ENCODE results near the gene C10orf95. TPM values are rescaled to one million over a fixed set of nuclear protein-coding genes. Genes with fewer than 3 reads are reported as not detected.

The C10orf95 gene
- polyA plus RNA-seq, 1 donor, result not detected

- DNase-seq (ENCODE audit: low read depth), result no peak
Observed at GRCh38 chr10:102416695-102417094, 34.6 kb downstream of the C10orf95 start.

DNA sequence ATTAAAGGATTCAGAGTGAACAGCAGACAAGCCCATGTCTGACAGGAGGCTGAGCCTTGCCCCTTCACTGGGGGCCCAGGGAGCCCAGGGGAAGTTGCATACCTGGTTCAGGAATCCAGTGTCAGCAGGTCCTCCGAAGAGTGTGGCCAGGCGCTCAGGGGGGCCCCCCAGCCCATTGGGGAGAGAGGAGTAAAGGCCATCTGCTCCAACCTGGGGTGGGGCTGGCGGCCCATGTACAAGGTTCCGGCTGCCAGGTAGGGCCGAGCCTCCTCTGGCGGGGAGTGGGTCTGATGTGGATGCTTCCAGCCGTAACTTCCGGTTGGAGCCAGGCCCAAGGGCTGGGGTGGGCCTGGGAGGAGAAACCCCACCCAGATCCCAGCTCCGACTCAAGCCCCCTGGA, 35.1 kb downstream of the C10orf95 start:
- DNase-seq (ENCODE audit: low read depth), result no peak

GRCh38 chr10:102414749-102415148, 36.6 kb downstream of the C10orf95 start:
- no peak for DNase-seq (ENCODE audit: low read depth)

- DNase-seq (ENCODE audit: low read depth), result no peak
Observed at GRCh38 chr10:102413806-102414561, 37.4 kb downstream of the C10orf95 start.

DNA sequence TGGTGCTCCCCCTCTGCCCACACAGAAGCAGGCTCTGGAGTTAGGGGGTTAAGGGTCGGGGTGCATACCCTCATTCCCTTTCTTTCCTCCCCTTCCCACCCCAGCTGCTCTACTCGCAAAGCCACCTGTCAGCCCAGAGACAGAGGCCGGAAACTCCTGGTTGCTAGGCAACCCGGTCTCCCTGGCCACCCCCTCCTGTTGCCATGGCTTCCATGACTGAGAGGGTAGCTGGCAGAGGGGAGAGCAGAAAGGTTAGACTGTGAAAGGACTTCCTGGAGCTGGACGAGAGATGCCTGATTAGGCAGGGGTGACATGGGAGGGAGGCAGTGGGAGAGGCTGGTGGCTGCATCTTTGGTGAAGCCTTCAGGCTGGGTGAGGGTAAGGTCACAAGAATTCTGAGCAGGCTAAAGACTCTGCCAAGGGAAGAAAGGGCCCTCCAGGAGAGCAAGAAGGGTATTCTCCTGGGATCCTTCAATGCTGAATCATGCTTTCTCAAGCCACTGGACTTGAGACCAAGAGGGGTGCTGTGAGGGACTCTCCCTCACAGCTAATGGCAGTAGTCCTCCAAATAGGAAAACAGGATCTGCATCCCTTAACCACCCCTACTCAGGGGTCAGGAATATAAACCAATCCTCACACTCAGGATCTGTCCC, 38.2 kb downstream of the C10orf95 start:
- DNase-seq (ENCODE audit: low read depth), result no peak

DNA sequence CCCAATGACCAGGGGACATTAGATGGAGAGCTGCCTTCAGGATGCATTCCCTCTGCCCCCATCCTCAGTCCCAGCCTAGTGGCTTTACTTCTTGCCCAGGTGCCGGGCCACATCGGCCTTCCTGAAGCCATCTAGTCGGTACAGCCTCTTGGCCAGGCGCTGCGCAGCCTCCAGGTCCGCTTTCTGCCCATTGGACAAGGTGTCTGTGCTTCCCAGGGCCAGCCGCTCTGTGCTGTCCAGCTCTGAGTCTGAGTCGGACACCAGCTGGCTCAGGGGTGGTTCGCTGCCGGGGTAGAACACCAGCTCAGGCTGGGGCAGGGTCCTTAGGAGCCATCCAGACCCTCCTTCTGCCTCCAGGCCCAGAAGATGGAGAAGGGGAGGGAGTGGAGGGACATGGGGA, 39.0 kb downstream of the C10orf95 start:
- DNase-seq (ENCODE audit: low read depth), result no peak

DNA sequence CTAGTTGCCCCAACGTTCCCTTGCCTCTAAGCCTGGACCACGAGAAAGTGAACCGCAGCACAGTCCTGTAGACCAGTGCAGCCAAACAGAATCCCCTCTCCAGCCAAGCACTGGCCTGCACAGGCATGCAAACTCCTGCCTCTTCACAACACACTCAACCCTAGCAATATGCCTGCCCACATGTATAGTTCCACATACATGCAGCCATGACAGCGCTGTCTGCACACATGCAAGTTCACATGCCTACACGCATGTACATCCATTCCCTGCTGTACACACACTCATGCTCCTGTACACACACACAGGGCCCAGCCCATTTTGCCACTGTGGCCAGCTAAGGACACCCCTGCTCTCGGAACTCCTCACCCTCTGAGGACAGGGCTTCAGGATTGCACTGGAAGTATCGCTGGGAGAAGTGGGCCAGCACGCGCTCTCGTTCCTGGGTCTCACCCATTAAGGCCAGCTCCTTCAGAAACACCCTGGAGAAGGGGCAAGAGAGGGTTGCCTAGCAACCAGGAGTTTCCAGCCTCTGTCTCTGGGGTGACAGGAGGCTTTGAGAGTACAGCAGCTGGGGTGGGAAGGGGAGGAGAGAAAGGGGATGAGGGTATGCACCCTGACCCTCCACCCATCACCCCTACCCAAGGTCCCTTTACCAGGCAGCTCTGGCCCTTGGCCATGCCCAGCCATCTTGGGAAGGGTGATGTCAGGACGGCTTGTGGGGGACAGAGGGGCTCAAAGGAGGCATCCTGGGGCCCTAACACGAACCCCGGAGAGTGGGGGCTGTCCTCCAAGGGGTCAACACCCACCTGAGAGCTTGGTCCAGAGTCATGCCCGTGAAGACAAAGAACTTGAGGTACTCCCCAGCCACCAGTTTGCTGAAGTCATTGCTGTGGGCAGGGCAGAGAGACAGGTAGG, 39.7 kb downstream of the C10orf95 start:
- DNase-seq (ENCODE audit: low read depth), result no peak

- no peak for DNase-seq (ENCODE audit: low read depth)
Observed at GRCh38 chr10:102410429-102411073, 40.8 kb downstream of the C10orf95 start.

DNA sequence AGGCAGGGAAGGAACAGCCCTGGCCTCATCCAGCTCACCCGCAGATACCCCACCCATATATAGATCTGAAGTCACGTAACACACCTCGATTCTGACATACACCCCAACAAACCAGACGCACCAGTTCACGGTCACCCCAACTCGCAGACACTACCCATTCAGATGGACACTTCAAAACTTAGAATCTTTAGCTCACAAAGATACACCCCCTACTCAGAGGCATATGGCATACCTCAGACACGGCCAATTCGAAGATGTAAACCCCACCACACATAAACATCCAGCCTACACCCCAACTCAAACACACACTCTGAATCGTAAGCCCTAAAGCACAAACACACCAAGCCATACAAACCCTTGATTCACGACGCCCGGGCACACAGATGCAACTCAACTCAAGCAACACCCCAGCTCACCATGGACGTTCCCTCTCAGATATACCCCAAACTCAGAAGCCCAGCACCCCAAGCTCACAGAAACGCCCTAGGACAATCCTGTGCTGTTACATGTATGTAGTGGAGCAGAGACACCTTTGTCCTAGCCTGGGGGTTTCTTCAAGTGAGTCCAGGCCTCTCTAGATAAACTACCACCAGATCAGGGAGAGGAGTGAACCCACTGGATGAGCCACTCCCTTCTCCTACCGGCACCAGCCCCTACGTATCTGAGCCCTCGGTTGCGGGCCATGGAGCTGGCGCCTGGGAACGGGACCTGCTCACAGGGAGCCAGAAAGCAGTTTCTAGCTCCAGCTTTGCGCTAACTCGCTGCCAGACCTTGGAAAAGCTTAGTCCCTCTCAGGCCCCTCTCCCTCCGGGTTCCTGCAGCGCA, 41.5 kb downstream of the C10orf95 start:
- DNase-seq (ENCODE audit: low read depth), result no peak

DNA sequence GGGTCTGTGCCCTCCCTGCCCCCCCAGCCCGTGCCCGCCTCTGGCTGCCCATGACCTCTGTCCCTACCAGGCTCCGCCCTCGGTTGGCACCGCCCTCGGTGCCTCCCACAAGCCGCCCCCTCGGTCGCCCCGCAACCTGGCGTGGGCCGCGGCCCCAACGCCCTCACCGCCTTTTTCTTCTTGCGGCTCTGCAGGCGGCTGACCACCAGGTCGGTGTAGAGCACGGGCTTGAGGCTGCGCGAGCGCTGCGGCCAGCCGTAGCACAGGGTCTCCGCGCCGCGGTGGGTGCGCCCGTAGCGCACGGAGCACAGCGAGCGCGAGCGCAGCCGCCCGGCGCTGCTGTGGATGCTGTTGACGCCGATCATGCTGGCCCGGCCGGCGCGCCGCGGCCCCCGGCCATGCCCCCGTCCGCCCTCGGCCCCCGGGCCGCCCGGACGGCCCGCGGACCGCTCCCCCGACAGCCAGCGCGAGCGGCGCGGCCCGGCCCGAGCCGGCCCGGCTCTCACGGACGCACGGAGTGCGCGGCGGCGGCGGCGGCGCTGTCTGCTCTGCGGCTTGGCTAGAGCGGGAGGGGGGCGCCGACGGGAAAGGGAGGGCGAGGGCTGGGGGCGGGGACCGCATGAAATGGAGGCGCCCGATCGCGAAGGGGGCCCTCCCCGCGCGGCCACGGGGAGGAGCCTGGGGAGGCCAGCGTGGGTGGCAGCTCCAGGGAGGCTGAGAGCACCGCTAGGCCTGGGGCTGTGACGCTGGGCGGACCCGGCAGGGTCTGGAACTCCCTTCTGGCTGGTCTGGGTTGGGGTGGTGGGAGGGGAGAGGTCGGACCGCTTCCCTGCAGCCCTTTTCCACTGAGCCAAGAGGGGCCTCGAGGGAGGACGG, 42.4 kb downstream of the C10orf95 start:
- DNase-seq (ENCODE audit: low read depth), result no peak

GRCh38 chr10:102408131-102408727, 43.1 kb downstream of the C10orf95 start:
- DNase-seq (ENCODE audit: low read depth), result no peak

GRCh38 chr10:102407425-102408130, 43.8 kb downstream of the C10orf95 start:
- no peak for DNase-seq (ENCODE audit: low read depth)

DNA sequence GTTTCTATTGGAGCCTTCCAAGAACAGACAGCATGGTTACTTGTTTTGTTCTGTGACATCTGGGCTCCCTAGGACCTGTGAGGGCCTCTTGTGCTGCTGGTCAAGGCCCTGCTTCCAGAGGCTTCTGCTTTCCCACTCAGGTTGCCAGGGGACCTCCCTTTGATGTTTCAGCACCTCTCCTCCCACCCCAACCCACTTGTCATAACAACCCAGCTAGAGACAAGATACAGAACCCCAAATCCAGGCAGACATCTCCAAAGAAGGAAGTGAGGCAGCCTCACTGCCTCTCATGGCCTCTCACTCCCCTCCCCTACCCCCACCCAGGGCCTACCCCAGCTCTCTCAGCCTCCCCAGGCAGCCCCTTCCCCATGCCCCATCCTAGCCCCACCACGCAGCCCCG, 44.5 kb downstream of the C10orf95 start:
- no peak for DNase-seq (ENCODE audit: low read depth)

- DNase-seq (ENCODE audit: low read depth), result no peak
Observed at GRCh38 chr10:102405632-102406031, 45.7 kb downstream of the C10orf95 start.

DNA sequence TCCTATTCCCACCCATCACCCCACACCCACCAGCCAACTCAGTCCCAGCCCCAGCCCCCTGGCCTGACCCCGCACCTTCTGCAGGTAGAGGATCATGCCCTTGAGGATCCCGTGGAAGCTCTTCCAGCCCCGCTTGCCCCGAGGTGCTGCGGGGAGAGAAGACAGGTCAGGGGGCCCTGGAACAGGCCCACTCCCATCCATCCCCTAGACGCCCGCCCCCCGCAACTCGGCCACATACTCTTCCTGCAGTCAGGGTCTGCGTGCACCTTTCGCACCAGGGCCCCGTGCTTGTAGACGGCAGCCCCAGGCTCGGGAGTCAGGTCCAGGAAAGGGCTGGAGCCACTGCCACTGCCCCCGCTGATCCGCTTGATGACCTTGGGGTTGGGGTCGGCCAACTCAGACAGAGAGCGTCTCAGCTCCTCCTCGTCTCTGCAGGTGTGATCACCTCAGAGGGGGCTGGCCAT, 46.2 kb downstream of the C10orf95 start:
- no peak for DNase-seq (ENCODE audit: low read depth)

DNA sequence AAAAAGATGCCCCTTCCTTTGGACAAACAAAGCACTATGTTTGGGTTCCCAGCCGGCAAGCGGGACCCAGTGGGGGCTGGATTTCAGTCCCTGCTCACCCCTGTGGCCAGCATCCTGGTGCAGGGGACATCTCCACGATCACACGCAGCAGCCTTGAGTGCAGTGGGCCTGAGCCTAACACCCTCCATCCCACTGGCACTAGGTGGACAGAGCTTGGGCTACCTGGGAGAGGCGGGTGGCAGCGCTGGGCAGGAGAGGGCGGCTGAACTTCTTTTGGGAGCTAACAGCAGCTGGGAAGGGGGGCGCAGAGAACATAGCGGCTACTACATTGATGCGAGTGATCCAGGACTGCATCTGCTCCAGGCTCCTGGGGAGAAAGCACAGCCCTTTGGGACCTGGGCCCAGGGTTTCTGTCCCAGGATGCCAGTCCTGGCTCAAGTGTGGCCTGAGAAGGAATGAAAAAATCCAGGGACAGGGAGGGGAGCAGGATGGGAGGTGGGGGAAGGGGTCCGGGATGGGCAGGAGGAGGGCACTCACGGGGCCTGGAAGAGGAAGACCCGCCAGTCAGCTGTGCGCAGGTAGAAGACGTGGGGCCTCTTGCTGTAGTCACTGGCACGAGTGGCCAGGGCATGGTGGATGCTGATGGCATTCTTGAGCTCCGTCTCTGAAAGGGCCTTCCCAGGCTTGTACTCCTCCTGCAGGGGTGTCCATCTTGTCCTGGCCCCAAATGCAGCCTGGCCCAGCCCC, 46.8 kb downstream of the C10orf95 start:
- DNase-seq (ENCODE audit: low read depth), result no peak

DNA sequence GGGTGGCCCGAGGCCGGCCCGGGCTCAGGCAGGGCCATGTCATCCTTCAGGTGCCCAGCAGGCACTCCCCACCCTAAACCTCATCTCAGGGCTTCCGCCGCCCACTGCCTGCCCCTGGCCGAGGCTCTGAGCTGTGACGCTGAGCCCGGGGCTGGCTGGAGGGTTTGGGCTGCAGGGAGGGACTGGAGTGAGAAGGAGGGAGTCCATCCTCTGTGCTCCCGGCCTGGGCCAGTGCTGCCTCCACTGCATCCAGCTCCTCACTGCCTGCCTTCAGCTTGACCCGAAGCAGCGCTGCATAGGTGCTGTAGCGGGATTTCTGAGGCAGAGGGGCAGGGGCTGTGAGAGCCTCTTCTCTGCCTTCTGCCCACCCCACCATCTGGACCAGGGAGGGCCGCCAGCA, 48.2 kb downstream of the C10orf95 start:
- no peak for DNase-seq (ENCODE audit: low read depth)

GRCh38 chr10:102402512-102402896, 48.8 kb downstream of the C10orf95 start:
- DNase-seq (ENCODE audit: low read depth), result no peak

All from forelimb muscle (tissue), 1 donor.